GM19351 (cell line): ENCODE measurements around the gene ANKRD13A.
"Not testable (repeated sequence)": the region's sequence is repeated elsewhere in the genome, so short reads cannot be mapped to it uniquely, and the experiment has no call there.

Source experiments
- ATAC-seq: cut with Tn5 transposase; IDR thresholded peaks from one replicate; pipeline ENCODE4 v1.9.1; 2021; ENCODE audit warnings: mild to moderate bottlenecking, moderate library complexity; ENCODE audit not compliant: unreplicated experiment

Gene ANKRD13A

DNA sequence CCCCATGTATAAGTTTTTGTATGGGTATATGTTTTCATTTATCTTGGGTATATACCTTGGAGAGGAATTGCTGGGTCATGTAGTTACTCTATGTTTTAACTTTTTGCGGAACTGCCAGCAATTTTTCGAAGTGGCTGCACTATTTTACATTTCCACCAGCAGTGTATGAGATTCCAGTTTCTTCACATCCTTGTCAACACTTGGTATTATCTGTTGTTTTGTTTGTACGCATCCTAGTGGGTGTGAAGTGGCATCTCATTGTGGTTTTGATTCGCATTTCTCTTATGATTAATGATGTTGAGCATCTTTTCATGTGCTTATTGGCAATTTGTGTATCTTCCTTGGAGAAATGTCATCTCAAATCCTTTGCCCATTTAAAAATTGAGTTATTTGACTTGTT, 6.9 kb downstream of the ANKRD13A start:
- no peak for ATAC-seq

DNA sequence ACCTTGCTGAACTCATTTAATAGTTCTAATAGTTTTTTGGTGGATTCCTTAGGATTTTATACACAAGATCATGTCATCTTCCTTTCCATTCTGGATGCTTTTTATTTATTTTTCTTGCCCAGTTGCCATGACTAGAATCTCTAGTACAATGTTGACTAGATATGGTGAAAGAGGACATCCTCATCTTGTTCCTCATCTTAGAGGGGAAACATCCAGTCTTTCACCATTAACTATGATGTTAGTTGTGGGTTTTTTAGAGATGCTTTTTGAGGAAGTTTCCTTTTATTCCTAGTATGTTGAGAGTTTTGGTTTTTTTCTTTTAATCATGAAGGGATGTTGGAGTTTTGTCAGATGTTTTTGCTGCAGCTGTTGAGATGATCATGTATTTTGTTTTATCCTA, 8.7 kb downstream of the ANKRD13A start:
- no peak for ATAC-seq

DNA sequence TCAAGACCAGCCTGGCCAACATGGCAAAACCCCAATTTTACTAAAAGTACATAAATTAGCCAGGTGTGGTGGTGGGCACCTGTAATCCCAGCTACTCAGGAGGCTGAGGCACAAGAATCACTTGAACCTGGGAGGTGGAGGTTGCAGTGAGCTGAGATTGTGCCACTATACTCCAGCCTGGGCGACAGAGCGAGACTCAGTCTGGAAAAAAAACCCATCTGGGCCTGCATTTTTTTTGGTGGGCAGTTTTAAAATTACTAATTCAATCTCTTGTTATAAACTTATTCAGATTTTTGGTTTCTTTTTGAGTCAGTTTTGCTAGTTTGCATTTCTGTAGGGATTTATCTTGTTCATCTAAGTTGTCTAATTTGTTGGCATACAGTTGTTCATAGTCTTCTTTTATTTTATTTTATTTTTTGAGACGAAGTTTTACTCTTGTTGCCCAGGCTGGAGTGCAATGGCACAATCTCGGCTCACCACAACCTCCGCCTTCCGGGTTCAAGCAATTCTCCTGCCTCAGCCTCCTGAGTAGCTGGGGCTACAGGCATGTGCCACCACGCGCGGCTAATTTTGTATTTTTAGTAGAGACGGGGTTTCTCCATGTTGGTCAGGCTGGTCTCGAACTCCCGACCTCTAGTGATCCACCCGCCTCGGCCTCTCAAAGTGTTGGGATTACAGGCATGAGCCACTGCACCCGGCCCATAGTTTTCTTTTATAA, 9.6 kb downstream of the ANKRD13A start:
- ATAC-seq, result not testable (repeated sequence)

DNA sequence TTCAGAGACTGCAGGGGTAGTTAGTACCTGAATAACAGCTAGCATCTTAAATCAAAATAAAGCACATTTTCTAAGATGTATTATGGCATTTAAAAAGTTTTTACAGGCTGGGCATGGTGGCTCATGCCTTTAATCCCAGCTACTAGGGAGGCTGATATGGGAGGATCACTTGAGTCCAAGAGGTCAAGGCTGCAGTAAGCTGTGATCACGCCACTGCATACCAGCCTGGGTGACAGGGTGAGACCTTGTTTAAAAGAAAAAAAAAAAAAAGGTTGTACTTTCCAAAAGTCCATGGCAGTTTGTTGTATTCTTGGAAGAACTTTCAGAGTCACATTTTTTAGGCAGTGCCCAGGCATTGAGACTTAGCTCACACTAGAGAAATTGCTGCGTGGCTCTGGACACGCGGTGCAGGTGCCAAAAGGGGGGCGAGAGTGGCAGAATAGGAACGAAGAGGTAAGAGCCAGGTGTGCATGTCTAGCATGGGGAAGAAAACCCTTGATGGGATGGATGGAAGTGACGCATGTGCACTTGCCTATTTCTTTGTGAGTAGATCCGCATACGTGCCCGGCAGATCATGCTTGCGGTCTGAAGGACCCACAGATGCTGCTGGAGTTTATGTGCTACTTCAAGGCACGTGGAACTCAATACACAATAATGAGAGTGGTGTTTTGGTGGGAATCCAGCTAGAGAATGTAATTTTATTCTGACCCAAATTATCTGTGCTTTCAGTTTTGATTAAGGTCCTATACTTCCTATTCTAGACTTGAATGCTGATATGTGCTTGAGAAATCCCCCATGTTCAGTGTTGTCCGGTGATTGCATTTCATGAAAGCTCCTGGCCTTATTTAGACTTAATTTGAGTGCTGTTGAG, 11.9 kb downstream of the ANKRD13A start:
- no peak for ATAC-seq

DNA sequence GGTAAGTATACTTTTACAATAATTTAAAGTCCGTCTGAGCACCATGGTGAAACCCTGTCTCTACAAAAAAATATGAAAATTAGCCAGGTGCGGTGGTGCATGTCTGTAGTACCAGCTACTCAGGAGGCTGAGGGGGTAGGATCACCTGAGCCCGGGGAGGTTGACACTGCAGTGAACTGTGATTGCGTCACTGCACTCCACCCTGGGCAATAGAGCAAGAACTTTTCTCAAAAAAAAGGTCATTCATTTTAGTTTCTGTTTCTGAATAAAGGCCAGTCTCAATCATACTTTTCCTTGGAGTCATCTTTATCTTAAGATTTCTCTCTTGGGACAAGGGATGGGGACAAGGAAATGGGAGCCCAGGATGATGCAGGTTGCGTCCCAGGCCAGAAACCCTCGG, 12.9 kb downstream of the ANKRD13A start:
- peak; percentile 76 for ATAC-seq

DNA sequence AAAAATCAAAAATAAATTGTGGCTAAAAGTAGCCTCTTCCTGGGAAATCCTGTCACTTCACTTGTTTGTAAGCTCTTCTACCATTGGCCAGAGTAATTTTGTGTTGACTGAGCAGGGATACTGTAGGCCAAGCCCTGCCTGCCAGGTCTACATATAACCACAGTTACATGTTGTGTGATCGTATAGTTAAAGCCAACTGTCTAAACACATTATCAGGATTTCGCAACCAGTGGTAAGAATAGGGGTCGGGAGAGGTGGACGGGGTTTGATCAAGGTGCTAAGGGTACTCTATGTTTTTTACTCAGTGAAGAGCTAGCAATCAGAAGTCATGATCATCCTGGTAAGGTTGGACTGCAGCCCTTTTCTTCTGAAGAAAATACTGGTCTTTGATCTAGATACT, 13.4 kb downstream of the ANKRD13A start:
- ATAC-seq, result no peak

DNA sequence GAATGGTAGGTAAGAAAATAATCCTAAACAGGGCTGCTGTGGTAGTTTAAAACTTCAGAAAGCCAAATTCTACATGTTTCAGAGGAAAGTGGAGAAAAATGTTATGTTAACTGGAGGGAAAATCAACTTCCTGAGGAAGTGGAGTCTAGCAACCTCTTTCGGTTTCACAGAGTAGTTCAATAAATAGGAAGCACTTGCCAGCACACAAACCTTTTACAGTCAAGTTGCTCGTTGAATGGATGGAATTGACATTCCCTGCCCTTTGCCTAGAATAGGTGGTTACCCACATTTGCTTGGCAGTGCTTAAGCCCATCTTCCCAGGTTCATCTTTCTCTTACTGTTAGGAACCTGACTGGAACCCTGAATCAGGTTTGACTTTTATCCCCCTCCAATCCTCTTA, 15.9 kb downstream of the ANKRD13A start:
- ATAC-seq, result no peak

DNA sequence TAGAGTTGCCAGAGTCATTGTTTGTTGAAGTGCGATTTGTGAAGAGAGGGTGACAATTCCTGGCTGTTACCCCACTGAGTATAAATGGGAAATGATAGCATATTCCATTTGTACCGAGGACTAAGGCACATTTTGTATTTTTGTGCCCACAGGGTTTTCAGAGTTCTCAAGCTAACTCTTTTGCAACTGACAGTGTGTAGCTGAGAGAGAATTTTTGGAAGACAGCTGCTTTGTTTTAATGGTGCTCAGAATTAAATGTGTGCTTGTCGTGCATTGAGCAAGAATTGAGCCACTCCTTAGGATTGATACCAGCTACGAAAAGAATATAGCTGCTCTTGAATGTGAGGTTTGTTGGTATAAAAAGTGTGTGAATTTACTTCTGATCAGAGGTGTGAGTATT, 21.7 kb downstream of the ANKRD13A start:
- ATAC-seq, result no peak

DNA sequence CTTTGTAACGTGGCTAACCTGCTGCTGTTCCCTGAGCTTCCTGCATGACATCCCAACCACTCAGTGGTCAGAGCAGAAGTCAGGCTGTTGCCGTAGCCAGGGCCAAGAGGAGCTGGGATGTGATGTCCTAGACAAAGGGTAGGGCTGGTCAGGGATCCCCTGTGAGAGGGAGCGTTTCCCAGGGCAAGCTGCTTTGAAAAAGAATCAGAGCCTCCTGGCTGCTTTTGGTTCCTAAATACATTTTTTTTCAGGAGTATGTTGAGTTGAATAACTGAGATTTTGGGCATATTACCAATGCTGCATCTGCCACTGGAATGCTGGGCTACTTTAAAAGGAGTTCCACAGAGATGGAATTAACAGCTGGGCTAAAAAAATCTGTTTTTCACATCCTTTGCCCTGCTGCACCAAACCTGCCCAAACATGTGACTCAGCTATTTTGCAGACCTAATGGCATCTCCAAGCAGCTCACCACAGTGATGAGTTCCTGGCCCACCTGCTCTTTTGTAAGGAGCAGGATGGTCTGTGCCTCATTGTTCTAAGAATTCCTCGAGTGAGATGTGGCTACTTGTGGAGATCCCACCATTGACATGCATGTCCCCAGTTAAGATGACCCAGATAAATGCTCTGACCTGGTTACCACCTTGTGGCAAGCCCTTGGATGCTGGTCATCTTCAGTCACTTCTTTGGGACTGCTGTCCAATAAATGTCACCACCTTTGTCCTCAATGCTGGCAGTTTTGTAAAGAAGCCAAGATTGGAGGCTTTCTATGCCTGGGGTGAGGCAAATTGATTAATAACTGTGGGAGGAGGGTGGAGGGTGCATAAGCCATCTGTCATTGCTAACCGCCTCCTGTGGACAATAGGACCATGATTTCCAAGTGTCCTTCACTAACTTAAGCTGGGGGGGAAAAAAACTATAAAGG, 24.1 kb downstream of the ANKRD13A start:
- ATAC-seq, result no peak

DNA sequence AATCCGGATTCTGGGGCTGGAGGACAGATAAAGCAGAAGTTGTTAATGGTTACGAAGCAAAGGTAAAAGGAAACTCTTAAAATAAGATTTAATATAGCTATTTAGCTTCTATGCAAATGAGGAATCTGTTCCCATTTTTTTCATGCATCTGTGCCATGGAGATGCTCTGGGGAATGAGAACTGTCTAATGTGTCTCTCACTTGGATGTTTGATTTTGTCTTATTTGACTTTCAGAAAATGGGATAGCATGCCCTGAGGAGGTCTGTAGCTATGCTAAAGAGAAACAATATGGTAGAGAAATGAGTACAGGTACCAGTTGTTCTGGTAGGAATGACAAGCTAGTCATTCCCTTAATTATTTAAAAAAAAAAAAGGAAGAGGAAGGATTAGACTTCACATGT, 24.8 kb downstream of the ANKRD13A start:
- no peak for ATAC-seq

DNA sequence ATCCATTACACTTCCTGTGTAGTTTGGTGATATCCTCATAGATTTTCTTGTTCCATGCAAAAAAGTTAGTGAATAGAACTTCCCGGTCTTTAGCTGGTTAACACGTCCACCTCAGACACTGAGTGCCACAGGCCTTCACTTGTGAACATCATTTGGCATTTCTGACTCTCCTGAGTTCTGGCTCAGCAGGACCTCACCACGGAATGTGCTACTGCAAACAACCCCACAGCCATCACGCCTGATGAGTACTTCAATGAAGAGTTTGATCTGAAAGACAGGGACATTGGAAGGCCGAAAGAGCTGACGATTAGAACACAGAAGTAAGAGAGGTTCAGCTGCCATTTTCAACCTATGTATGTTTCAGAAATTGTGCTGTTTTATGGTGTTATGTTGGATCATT, 29.1 kb downstream of the ANKRD13A start:
- no peak for ATAC-seq

DNA sequence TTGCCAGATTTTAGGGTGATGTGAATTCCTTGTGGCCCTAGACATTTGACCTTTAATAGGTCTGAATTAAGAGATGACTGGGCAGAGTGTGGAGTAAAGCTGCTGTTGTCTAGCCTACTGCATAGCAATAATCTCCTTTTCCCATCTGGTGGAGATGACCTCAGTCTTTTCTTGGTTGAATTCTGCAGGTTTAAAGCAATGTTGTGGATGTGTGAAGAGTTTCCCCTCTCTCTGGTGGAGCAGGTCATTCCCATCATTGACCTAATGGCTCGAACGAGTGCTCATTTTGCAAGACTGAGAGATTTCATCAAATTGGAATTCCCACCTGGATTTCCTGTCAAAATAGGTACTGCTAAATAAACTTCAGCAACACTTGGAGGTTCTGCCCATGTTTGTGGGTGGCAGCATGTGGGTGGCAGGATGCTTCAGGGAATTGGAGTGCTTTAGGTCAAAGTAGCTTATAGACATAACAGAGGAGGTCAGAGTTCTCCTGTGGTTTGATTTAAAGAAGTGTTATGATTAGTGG, 30.1 kb downstream of the ANKRD13A start:
- ATAC-seq, result no peak

DNA sequence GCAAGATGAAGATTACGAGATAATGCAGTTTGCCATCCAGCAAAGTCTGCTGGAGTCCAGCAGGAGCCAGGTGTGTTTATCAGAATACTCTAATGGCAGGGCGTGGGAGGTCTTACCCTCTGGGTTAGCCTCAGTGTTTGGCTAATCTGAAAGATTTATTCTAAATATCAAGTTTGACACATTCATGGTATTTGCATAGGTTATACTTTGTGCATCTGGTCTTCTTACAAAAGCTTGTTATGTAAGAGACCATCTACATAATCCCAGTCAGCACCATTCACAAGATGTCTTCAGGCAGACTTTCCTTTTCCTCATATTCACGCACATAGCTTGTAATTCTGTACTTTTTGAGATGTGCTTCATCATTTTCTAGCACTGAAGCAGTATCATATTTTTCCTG, 34.7 kb downstream of the ANKRD13A start:
- ATAC-seq, result no peak

DNA sequence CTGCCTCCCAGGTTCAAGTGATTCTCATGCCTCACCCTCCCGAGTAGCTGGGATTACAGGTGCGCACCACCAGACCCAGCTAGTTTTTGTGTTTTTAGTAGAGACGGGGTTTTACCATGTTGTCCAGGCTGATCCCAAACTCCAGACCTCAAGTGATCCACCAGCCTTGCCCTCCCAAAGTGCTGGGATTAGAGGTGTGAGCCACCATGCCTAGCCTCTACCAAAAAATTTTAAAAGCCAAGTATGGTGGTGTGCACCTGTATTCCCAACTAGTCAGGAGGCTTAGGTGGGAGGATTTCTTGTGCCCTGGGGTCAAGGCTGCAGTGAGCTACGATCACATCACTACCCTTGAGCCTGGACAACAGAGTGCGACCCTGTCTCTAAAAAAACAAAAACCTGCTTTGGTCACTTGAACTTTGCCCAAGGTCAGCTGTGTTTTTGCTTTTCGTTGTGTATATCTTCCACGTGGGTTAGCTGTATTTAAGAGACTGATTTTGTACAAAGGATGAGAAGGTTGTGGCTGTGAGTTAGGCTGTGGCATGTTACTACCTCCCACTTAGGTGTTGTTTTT, 36.4 kb downstream of the ANKRD13A start:
- ATAC-seq, result no peak

DNA sequence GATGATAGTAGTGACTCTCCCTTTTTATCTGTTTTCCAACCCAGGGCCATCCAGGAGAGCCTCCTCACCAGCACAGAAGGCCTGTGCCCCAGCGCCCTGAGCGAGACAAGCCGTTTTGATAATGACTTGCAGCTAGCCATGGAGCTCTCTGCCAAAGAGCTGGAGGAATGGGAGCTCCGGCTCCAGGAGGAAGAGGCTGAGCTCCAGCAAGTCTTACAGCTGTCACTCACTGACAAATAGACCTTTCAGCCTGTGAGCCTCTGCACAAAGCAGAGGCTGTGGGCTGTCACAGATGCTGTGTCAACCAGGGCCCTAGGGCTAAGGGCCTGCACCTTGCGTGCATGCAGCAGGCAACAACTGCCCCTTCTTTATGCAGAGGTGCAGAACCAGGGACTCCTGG, 38.1 kb downstream of the ANKRD13A start:
- ATAC-seq, result no peak

DNA sequence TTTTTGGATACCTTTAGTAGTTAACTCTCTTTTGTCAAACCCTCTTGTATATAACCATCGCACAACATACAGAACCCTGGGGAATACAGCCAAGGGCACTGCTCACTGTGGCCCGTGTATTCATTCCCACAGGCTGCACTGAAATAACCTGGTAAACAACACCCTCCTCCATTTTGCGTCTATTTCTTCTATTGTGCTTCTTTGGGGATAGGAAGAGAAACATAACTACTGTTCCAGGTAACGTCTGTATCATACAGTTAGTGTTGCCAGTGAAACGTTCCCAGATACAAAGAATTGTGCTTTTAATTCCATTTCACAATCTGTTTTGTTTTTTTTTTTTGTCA, 39.5 kb downstream of the ANKRD13A start:
- ATAC-seq, result no peak

DNA sequence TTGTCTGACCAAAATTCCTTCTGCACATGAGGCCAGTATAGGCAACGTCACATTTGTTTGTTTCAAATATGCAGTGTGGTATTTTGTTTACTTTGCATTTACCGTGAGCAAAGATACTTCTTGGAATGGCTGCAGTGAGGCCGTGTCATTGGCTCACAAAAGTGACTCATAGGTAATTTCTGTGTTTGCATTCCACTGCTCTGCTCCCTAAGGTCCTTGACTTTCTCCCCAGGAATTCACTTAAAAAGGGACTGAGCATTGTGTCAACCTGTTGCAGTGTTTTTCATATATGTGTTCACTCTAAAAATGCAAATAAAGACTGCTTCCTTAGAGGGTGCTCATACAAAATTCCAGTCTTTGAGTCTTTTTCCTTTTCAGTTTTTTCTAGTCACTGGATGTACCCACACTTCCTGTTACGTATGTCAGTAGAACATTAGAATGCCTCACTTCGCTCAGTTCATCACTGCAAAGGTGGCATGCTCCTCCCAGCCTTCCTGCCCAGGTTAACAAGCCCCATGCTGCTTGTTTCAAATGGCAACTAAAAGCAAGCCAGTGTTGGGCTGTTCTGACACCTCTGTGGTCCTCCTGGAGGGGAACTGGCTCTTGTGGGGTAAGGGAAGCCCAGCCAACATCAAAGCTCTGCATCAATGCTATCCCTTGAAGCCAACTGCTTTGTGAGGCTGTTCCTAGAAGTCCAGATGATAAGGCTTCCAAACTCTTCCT, 40.0 kb downstream of the ANKRD13A start:
- ATAC-seq, result no peak

DNA sequence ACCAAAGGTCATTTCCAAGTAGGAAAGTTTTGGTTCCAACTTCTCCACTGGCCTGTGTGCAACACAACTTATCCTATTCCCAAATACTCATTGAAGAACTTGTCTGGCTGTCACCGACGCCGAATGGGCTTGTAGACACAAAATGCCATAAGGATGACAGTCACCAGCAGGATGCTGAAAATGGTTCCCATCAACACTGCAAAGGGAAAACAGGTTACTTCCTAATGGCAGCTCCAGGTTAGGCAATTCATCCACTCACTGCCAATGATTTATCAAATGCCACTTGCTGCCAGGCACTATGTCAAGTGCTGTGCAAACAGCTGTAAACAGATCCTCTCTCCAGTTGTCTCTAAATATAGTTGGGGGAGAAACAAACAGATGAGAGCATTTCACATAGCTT, 43.0 kb downstream of the ANKRD13A start:
- ATAC-seq, result no peak

DNA sequence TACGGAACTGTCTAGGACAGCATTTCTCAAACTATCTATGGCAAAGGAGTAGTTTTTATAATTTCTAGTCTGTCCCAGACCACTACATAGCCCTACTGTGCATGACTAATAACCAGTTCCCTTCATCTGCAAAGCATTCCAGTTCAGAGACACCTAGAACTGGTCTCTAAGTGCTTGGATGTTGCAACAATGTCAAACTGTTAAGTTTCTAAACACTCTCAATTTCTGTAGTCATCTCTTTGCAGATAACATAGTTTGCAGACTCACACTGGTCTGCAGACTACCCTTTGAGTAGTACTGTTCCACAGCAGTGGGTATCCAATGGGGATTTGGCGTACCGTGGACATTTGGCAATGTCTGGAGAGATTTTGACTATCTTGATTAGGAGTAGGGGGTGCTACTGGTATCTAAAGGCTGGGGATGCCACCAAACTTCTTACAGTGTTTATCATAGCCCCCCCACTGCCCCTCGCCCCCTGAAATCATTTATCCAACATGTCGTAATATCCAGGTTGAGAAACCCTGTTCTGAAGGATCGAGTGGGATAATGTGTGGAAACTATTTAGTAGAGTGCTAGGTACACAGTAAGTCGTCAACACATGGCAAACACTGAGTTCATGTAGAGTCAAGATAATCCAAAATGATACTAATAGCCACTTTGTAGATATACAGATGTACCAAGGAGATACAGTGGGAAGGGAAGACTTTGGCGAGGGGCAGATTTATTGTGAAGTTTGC, 47.4 kb downstream of the ANKRD13A start:
- no peak for ATAC-seq
